SK-N-SH (cell line): ENCODE data around the gene GPR155. TPM values are rescaled to one million over a fixed set of nuclear protein-coding genes. Genes with fewer than 3 reads are reported as not detected.

ENCODE experiments used
- CTCF ChIA-PET: fragments of 300-600, 350-600 bp; formaldehyde crosslinking; extraction: SDS; loops from one replicate; lab custom pipeline; 2021; lab: Yijun Ruan, JAX
- POLR2A ChIA-PET: fragments of 350-600 bp; sonication (Branson Sonifier 250); formaldehyde crosslinking; extraction: SDS; loops from one replicate; lab custom pipeline; 2020; ENCODE audit warnings: antibody characterized with exemption, inconsistent platforms; lab: Yijun Ruan, JAX
- DNase-seq: peaks from one replicate; pipeline ENCODE4 v3.0.0; 2012
- H2AFZ ChIP-seq: fragments of 200-600 bp; sonication (generic); 2 replicates; pipeline ENCODE4 v1.8.1; 2016; ENCODE audit warnings: antibody characterized with exemption, mild to moderate bottlenecking, low read depth
- H3F3A ChIP-seq: fragments of 200-600 bp; sonication (generic); replicated peaks from 2 replicates; pipeline ENCODE3; 2016; ENCODE audit warnings: antibody characterized with exemption, mild to moderate bottlenecking; ENCODE audit not compliant: insufficient read depth
- H3K27ac ChIP-seq, 2 experiments: fragments of 200-500 bp in 1 of 2; fragments of 200-600 bp in 1 of 2; sonication (Bioruptor generic) in 1 of 2; sonication (generic), shearing (Covaris generic) in 1 of 2; 2 replicates each; pipeline versions ENCODE4 v1.5.1 to v1.6.1; 2014 to 2016; ENCODE audit warnings: low read depth in 2 of 2, inconsistent platforms in 1 of 2, low read length in 1 of 2, mild to moderate bottlenecking in 1 of 2, mixed read lengths in 1 of 2
- H3K27me3 ChIP-seq: fragments of 200-600 bp; sonication (generic), shearing (Covaris generic); 2 replicates; pipeline ENCODE4 v1.6.1; 2016; ENCODE audit warnings: mixed run types; ENCODE audit not compliant: insufficient read depth
- H3K36me3 ChIP-seq, 2 experiments: fragments of 200-500 bp in 1 of 2; fragments of 200-600 bp in 1 of 2; sonication (Bioruptor generic) in 1 of 2; sonication (generic) in 1 of 2; replicated peaks in 1 of 2; 2 replicates each; pipeline versions ENCODE3 to v1.5.1; 2014 to 2016; ENCODE audit warnings: low read length in 1 of 2, mild to moderate bottlenecking in 1 of 2; ENCODE audit not compliant: insufficient read depth in 2 of 2, control insufficient read depth in 1 of 2
- H3K4me1 ChIP-seq, 2 experiments: fragments of 200-500 bp in 1 of 2; fragments of 200-600 bp in 1 of 2; sonication (Bioruptor generic) in 1 of 2; sonication (generic), shearing (Covaris generic) in 1 of 2; 2 replicates each; pipeline versions ENCODE4 v1.5.1 to v1.6.1; 2014 to 2016; ENCODE audit warnings: low read depth in 1 of 2, low read length in 1 of 2, mixed run types in 1 of 2; ENCODE audit not compliant: insufficient read depth in 2 of 2, control insufficient read depth in 1 of 2
- H3K4me2 ChIP-seq: fragments of 200-600 bp; sonication (generic), shearing (Covaris generic); 2 replicates; pipeline ENCODE4 v1.6.1; 2017; ENCODE audit warnings: mixed run types
- H3K4me3 ChIP-seq, 2 experiments: fragments of 200-500 bp in 1 of 2; fragments of 200-600 bp in 1 of 2; sonication (Bioruptor generic) in 1 of 2; sonication (generic), shearing (Covaris generic) in 1 of 2; 2 replicates each; pipeline versions ENCODE4 v1.5.1 to v1.8.1; 2014 to 2016; ENCODE audit warnings: low read depth in 2 of 2, inconsistent platforms in 1 of 2, low read length in 1 of 2, mild to moderate bottlenecking in 1 of 2, mixed read lengths in 1 of 2, moderate library complexity in 1 of 2
- H3K79me2 ChIP-seq: fragments of 200-600 bp; sonication (generic); 2 replicates; pipeline ENCODE4 v1.8.1; 2017; ENCODE audit warnings: mild to moderate bottlenecking; ENCODE audit not compliant: insufficient read depth
- H3K9ac ChIP-seq: fragments of 200-600 bp; sonication (generic); 2 replicates; pipeline ENCODE4 v1.6.1; 2017; ENCODE audit warnings: mixed run types
- H3K9me2 ChIP-seq: fragments of 200-600 bp; sonication (generic); 2 replicates; pipeline ENCODE4 v1.6.1; 2017; ENCODE audit warnings: mixed run types
- H3K9me3 ChIP-seq: fragments of 200-600 bp; sonication (generic); 2 replicates; pipeline ENCODE4 v1.6.1; 2017; ENCODE audit warnings: mixed run types, mild to moderate bottlenecking, moderate library complexity
- H4K20me1 ChIP-seq: fragments of 200-600 bp; sonication (generic); 2 replicates; pipeline ENCODE4 v1.6.1; 2017; ENCODE audit warnings: mild to moderate bottlenecking, mixed run types; ENCODE audit not compliant: insufficient read depth
- CHD2 ChIP-seq: fragments of 150-350 bp; IDR thresholded peaks from 2 replicates; pipeline ENCODE4 v1.6.1; 2018; ENCODE audit warnings: low read length; ENCODE audit not compliant: partially characterized antibody
- CTCF ChIP-seq: fragments of 200-600 bp; sonication (generic); IDR thresholded peaks from 2 replicates; pipeline ENCODE4 v1.6.1; 2017; ENCODE audit warnings: antibody characterized with exemption, mild to moderate bottlenecking, moderate library complexity
- EP300 ChIP-seq, 2 experiments: IDR thresholded peaks; 2 replicates each; pipeline versions ENCODE4 v1.4.0 to v1.6.1; 2012; ENCODE audit warnings: borderline replicate concordance in 1 of 2, low read depth in 1 of 2, low read length in 1 of 2
- FOSL2 ChIP-seq: IDR thresholded peaks from 2 replicates; pipeline ENCODE4 v1.4.0; 2012; ENCODE audit warnings: low read depth, mild to moderate bottlenecking, moderate library complexity, borderline replicate concordance
- FOXJ3 ChIP-seq: sonication (generic); formaldehyde crosslinking; IDR thresholded peaks from 2 replicates; pipeline ENCODE4 v1.5.1; 2020; ENCODE audit warnings: mild to moderate bottlenecking, missing genetic modification reagents
- GATA2 ChIP-seq: sonication (generic); formaldehyde crosslinking; IDR thresholded peaks from 2 replicates; pipeline ENCODE4 v1.5.0; 2020; ENCODE audit warnings: mild to moderate bottlenecking, missing genetic modification reagents
- JUND ChIP-seq: IDR thresholded peaks from 2 replicates; pipeline ENCODE4 v1.4.0; 2012
- MAX ChIP-seq: IDR thresholded peaks from 2 replicates; pipeline ENCODE4 v1.4.0; 2012; ENCODE audit warnings: low read depth
- MXI1 ChIP-seq: IDR thresholded peaks from 2 replicates; pipeline ENCODE4 v1.6.1; 2012; ENCODE audit warnings: mild to moderate bottlenecking, low read depth, low read length, improper control_type of control experiment
- NFIC ChIP-seq: IDR thresholded peaks from 2 replicates; pipeline ENCODE4 v1.4.0; 2012; ENCODE audit warnings: borderline replicate concordance
- REST ChIP-seq: IDR thresholded peaks from 2 replicates; pipeline ENCODE4 v1.6.1; 2012; ENCODE audit warnings: mild to moderate bottlenecking, low read depth, low read length, moderate library complexity
- SMC3 ChIP-seq: IDR thresholded peaks from 2 replicates; pipeline ENCODE4 v1.6.1; 2012; ENCODE audit warnings: low read depth, low read length, improper control_type of control experiment
- TAF1 ChIP-seq: IDR thresholded peaks from 2 replicates; pipeline ENCODE4 v1.6.1; 2012; ENCODE audit warnings: low read depth, mild to moderate bottlenecking, low read length, moderate library complexity, borderline replicate concordance
- TCF12 ChIP-seq: IDR thresholded peaks from 2 replicates; pipeline ENCODE4 v1.4.0; 2012
- TEAD4 ChIP-seq: IDR thresholded peaks from 2 replicates; pipeline ENCODE4 v1.4.0; 2012; ENCODE audit warnings: mild to moderate bottlenecking, borderline replicate concordance; ENCODE audit not compliant: insufficient read depth
- WGBS: methylation state at CpG from one replicate; pipeline ENCODE4 v1.1.6; 2017; ENCODE audit warnings: low lambda C conversion rate; 5-methylcytosine and 5-hydroxymethylcytosine counted together
- polyA plus RNA-seq, 3 experiments: library from polyadenylated mRNA; depleted of rRNA; stranded (reverse); fragments of >200 nt; gene quantifications; 2 replicates each; pipeline ENCODE4 v1.2.3, GENCODE V29; 2012
- TF ChIP-seq, protein P1 (sequence below): IDR thresholded peaks from 2 replicates; pipeline ENCODE4 v1.4.0; 2012; ENCODE audit warnings: low read depth, borderline replicate concordance
- TF ChIP-seq, protein P2 (sequence below): fragments of 150-350 bp; IDR thresholded peaks from 2 replicates; pipeline ENCODE4 v1.6.1; 2017; ENCODE audit warnings: antibody characterized with exemption, low read length, low read depth, borderline replicate concordance

Gene GPR155
- polyA plus RNA-seq, 1 of the 3 experiments (the other 2 are of a cell fraction), result 3.5 TPM

DNA sequence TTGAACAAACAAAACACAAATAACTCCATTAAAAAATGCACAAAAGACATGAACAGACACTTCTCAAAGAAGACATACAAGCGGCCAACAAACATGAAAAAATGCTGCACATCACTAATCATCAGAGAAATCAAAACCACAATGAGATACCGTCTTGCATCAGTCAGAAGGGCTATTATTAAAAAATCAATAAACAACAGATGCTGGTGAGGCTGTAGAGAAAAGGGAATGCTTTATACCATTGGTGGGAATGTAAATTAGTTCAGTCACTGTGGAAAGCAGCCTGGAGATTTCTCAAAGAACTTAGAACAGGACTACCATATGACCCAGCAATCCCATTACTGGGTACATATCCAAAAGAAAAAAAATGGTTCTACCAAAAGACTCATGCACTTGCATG lies 37.8 kb downstream of the GPR155 start:
- Histone ChIP-seq H3F3A (no peaks in the 10 kb centered on the region), H3K4me3 (no peak overlapping the region), H3K9me2 (no peaks in the 10 kb centered on the region), H3K79me2 (no peaks in the 10 kb centered on the region), H3K27me3 (no peaks in the 10 kb centered on the region), H3K36me3 (no peaks in the 10 kb centered on the region), H3K9ac (no peak overlapping the region), H3K9me3 (no peaks in the 10 kb centered on the region), H3K4me2 (no peak overlapping the region), H3K27ac (peak overlapping the region in 1 of 2 experiments; percentile 58; a peak in 2 of 4 replicates), H2AFZ (no peak overlapping the region), H4K20me1 (no peaks in the 10 kb centered on the region), H3K4me1 (peaks cover 9 to 12% of the 10 kb centered on the region in 2 experiments; a peak in 3 of 4 replicates)
- 78% methylated on average over 2 of the region's 2 CpGs for WGBS
- TF ChIP-seq EP300 (IDR thresholded peaks at IDR 0.05; ENCODE audit: borderline replicate concordance in 1 of 2, low read depth in 1 of 2, low read length in 1 of 2) (peak in 1 of 2 experiments; percentile 62; a peak in 1 of 4 replicates), TCF12 (peak; percentile 14; the same call in 1 of the 2 replicates), JUND (no peak)
- no peak for DNase-seq
- ChIA-PET POLR2A (no interaction called here), CTCF (interaction anchor here (0.6 to 2.2 kb wide), 2 partner anchors 14 to 188 kb away, joined by 3 to 9 read pairs; no protein-coding TSS in a partner anchor)

DNA sequence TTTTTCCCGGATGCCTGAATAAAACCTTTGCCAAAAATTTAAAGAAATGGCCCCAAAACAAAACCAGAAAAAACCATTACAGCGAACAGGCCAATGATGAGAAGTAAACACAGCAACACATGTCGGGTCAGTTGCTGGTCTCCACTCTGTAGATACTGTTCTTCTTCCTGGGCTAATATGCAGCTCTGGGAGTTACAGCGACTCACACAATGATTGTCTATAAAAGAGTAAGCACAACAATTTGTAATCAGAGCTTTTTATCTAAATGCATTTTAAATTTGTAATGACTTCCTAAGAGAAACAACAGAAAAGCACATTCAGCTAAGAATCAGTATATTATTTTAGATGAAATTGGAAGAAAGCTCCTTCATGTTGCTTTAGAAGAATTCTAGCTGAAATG lies 40.3 kb downstream of the GPR155 start:
- peak; percentile 70 for DNase-seq
- WGBS, result 44% methylated on average over 4 of the region's 4 CpGs
- POLR2A ChIA-PET, result interaction anchor here (0.7 kb wide), 2 partner anchors 51 to 1269 kb away, joined by 3 read pairs; partner anchors contain the start of gene SCRN3
- Histone ChIP-seq H3K27me3 (no peaks in the 10 kb centered on the region), H3F3A (peaks cover 8% of the 10 kb centered on the region), H3K27ac (peak overlapping the region; percentile 4 to 90; a peak in 2 of 4 replicates), H3K4me2 (no peak overlapping the region), H3K9ac (no peak overlapping the region), H3K9me2 (no peaks in the 10 kb centered on the region), H3K4me3 (no peak overlapping the region), H3K79me2 (no peaks in the 10 kb centered on the region), H3K36me3 (no peaks in the 10 kb centered on the region), H2AFZ (peak overlapping the region; percentile 55; the same call in 1 of the 2 replicates), H4K20me1 (no peaks in the 10 kb centered on the region), H3K9me3 (no peaks in the 10 kb centered on the region), H3K4me1 (peaks cover 9 to 25% of the 10 kb centered on the region in 2 experiments; a peak in 3 of 4 replicates)
- CTCF ChIA-PET, result interaction anchor here (2.0 kb wide), 1 partner anchor 16 kb away, joined by 10 read pairs; no protein-coding TSS in a partner anchor
- TF ChIP-seq, protein P1, sequence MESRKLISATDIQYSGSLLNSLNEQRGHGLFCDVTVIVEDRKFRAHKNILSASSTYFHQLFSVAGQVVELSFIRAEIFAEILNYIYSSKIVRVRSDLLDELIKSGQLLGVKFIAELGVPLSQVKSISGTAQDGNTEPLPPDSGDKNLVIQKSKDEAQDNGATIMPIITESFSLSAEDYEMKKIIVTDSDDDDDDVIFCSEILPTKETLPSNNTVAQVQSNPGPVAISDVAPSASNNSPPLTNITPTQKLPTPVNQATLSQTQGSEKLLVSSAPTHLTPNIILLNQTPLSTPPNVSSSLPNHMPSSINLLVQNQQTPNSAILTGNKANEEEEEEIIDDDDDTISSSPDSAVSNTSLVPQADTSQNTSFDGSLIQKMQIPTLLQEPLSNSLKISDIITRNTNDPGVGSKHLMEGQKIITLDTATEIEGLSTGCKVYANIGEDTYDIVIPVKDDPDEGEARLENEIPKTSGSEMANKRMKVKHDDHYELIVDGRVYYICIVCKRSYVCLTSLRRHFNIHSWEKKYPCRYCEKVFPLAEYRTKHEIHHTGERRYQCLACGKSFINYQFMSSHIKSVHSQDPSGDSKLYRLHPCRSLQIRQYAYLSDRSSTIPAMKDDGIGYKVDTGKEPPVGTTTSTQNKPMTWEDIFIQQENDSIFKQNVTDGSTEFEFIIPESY, result no peak
- TF ChIP-seq GATA2 (CRISPR knock-in tag) (peak; percentile 83), JUND (no peak), SMC3 (no peak), CTCF (no peak), MAX (no peak), FOSL2 (no peak), EP300 (IDR thresholded peaks at IDR 0.05; ENCODE audit: borderline replicate concordance in 1 of 2, low read depth in 1 of 2, low read length in 1 of 2) (peak in 1 of 2 experiments; percentile 74; a peak in 1 of 4 replicates), FOXJ3 (CRISPR knock-in tag) (peak; percentile 71), MXI1 (peak; percentile 68; the same call in 1 of the 2 replicates), TEAD4 (peak; percentile 26; the same call in 1 of the 2 replicates), CHD2 (peak; percentile 78), NFIC (no peak), REST (no peak), TAF1 (no peak)
- TF ChIP-seq, protein P2, sequence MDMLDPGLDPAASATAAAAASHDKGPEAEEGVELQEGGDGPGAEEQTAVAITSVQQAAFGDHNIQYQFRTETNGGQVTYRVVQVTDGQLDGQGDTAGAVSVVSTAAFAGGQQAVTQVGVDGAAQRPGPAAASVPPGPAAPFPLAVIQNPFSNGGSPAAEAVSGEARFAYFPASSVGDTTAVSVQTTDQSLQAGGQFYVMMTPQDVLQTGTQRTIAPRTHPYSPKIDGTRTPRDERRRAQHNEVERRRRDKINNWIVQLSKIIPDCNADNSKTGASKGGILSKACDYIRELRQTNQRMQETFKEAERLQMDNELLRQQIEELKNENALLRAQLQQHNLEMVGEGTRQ, result no peak
